H9 (cell line): ENCODE results near the gene PSMB7. TPM values are rescaled to one million over a fixed set of nuclear protein-coding genes. Genes with fewer than 3 reads are reported as not detected.

Source experiments
- DNase-seq: peaks from one replicate; pipeline ENCODE4 v3.0.0-alpha.2; 2017
- H2AFZ ChIP-seq: one replicate; pipeline ENCODE4 v1.6.1; 2013; ENCODE audit warnings: mild to moderate bottlenecking, low read length, control low read depth, moderate library complexity
- H2AK5ac ChIP-seq: 2 replicates; pipeline ENCODE4 v1.6.1; 2013; ENCODE audit warnings: low read length, control low read depth, mixed read lengths; ENCODE audit not compliant: insufficient read length
- H2BK120ac ChIP-seq: one replicate; pipeline ENCODE4 v1.6.1; 2013; ENCODE audit warnings: low read depth, mild to moderate bottlenecking, low read length, control low read depth, inconsistent platforms; ENCODE audit not compliant: poor library complexity, severe bottlenecking
- H2BK12ac ChIP-seq: 2 replicates; pipeline ENCODE4 v1.6.1; 2013; ENCODE audit warnings: low read length, control low read depth, mixed read lengths, low read depth; ENCODE audit not compliant: insufficient read length
- H2BK15ac ChIP-seq: 2 replicates; pipeline ENCODE4 v1.6.1; 2013; ENCODE audit warnings: low read depth, low read length, control low read depth
- H2BK20ac ChIP-seq: one replicate; pipeline ENCODE4 v1.6.1; 2013; ENCODE audit warnings: low read depth, mild to moderate bottlenecking, low read length, control low read depth, inconsistent platforms; ENCODE audit not compliant: poor library complexity, severe bottlenecking
- H2BK5ac ChIP-seq: 2 replicates; pipeline ENCODE4 v1.6.1; 2013; ENCODE audit warnings: low read length, control low read depth, mixed read lengths; ENCODE audit not compliant: insufficient read length
- H3K14ac ChIP-seq: 2 replicates; pipeline ENCODE4 v1.6.1; 2013; ENCODE audit warnings: low read length, control low read depth; ENCODE audit not compliant: insufficient read depth
- H3K18ac ChIP-seq: 2 replicates; pipeline ENCODE4 v1.6.1; 2013; ENCODE audit warnings: low read depth, mild to moderate bottlenecking, mixed read lengths, low read length, control low read depth; ENCODE audit not compliant: insufficient read length
- H3K23ac ChIP-seq: 2 replicates; pipeline ENCODE4 v1.6.1; 2013; ENCODE audit warnings: low read length, control low read depth, mixed read lengths, low read depth; ENCODE audit not compliant: insufficient read length
- H3K23me2 ChIP-seq: 2 replicates; pipeline ENCODE4 v1.6.1; 2013; ENCODE audit warnings: low read depth, mild to moderate bottlenecking, mixed read lengths, low read length, control low read depth; ENCODE audit not compliant: insufficient read length, poor library complexity, severe bottlenecking
- H3K27ac ChIP-seq: 2 replicates; pipeline ENCODE4 v1.5.1; 2013; ENCODE audit warnings: low read length, control low read depth, mixed read lengths, low read depth; ENCODE audit not compliant: insufficient read length
- H3K27me3 ChIP-seq: 2 replicates; pipeline ENCODE4 v1.6.1; 2013; ENCODE audit warnings: low read length, control low read depth, inconsistent platforms; ENCODE audit not compliant: insufficient read depth
- H3K4ac ChIP-seq: 2 replicates; pipeline ENCODE4 v1.6.1; 2013; ENCODE audit warnings: low read depth, mild to moderate bottlenecking, control low read depth, inconsistent platforms, low read length, moderate library complexity
- H3K4me1 ChIP-seq: 2 replicates; pipeline ENCODE4 v1.6.1; 2013; ENCODE audit warnings: low read length, control low read depth, inconsistent platforms; ENCODE audit not compliant: insufficient read depth
- H3K4me2 ChIP-seq: 2 replicates; pipeline ENCODE4 v1.6.1; 2013; ENCODE audit warnings: low read length, control low read depth, mixed read lengths; ENCODE audit not compliant: insufficient read length, insufficient read depth
- H3K56ac ChIP-seq: 2 replicates; pipeline ENCODE4 v1.6.1; 2013; ENCODE audit warnings: low read depth, mild to moderate bottlenecking, mixed read lengths, low read length, control low read depth; ENCODE audit not compliant: insufficient read length
- H3K79me1 ChIP-seq: 2 replicates; pipeline ENCODE4 v1.6.1; 2013; ENCODE audit warnings: low read depth, mild to moderate bottlenecking, moderate library complexity, low read length, control low read depth, inconsistent platforms; ENCODE audit not compliant: insufficient read depth, poor library complexity, severe bottlenecking
- H3K79me2 ChIP-seq: 2 replicates; pipeline ENCODE4 v1.6.1; 2013; ENCODE audit warnings: low read length, control low read depth, inconsistent platforms; ENCODE audit not compliant: insufficient read depth
- H3K9ac ChIP-seq: 2 replicates; pipeline ENCODE4 v1.6.1; 2013; ENCODE audit warnings: low read length, control low read depth, mixed read lengths; ENCODE audit not compliant: insufficient read length; ENCODE audit errors: extremely low read depth
- H3K9me3 ChIP-seq: one replicate; pipeline ENCODE4 v1.6.1; 2013; ENCODE audit warnings: low read depth, low read length, inconsistent platforms; ENCODE audit not compliant: control insufficient read depth
- H3T11ph ChIP-seq: one replicate; pipeline ENCODE4 v1.6.1; 2013; ENCODE audit warnings: mild to moderate bottlenecking, low read length, control low read depth, inconsistent platforms
- H4K20me1 ChIP-seq: one replicate; pipeline ENCODE4 v1.6.1; 2013; ENCODE audit not compliant: control insufficient read depth, insufficient read length, insufficient read depth
- H4K5ac ChIP-seq: 2 replicates; pipeline ENCODE4 v1.6.1; 2013; ENCODE audit warnings: low read depth, mild to moderate bottlenecking, mixed read lengths, low read length, control low read depth; ENCODE audit not compliant: insufficient read length
- H4K8ac ChIP-seq: replicated peaks from 2 replicates; pipeline ENCODE4 v1.6.1; 2013; ENCODE audit warnings: low read length, control low read depth, mixed read lengths, low read depth; ENCODE audit not compliant: insufficient read length
- H4K91ac ChIP-seq: 2 replicates; pipeline ENCODE4 v1.6.1; 2013; ENCODE audit warnings: low read depth, mild to moderate bottlenecking, moderate library complexity, mixed read lengths, low read length, control low read depth; ENCODE audit not compliant: insufficient read length
- H3K27ac Mint-ChIP-seq, 3 experiments: 2 replicates in 2 of 3; 3 replicates in 1 of 3; pipeline ENCODE4 v1.8.0; 2020 to 2021; ENCODE audit warnings: mixed read lengths in 3 of 3, mild to moderate bottlenecking in 1 of 3, moderate library complexity in 1 of 3
- H3K27me3 Mint-ChIP-seq: 2 replicates; pipeline ENCODE4 v1.8.0; 2021; ENCODE audit warnings: low read depth, mild to moderate bottlenecking, moderate library complexity, mixed read lengths
- H3K36me3 Mint-ChIP-seq, 3 experiments: 2 replicates in 2 of 3; 3 replicates in 1 of 3; pipeline ENCODE4 v1.8.0; 2020 to 2021; ENCODE audit warnings: low read depth in 3 of 3, mixed read lengths in 3 of 3; ENCODE audit not compliant: insufficient read depth in 1 of 3
- H3K4me1 Mint-ChIP-seq, 2 experiments: 2 replicates each; pipeline ENCODE4 v1.8.0; 2020; ENCODE audit warnings: mixed read lengths in 2 of 2
- H3K4me3 Mint-ChIP-seq, 2 experiments: 2 replicates in 1 of 2; 3 replicates in 1 of 2; pipeline ENCODE4 v1.8.0; 2020 to 2021; ENCODE audit warnings: mild to moderate bottlenecking in 2 of 2, mixed read lengths in 2 of 2, moderate library complexity in 1 of 2
- H3K9me3 Mint-ChIP-seq, 2 experiments: 2 replicates in 1 of 2; 3 replicates in 1 of 2; pipeline ENCODE4 v1.8.0; 2020; ENCODE audit warnings: mild to moderate bottlenecking in 2 of 2, mixed read lengths in 2 of 2, moderate library complexity in 1 of 2
- WGBS: extraction: QIAGEN DNeasy Blood & Tissue Kit; methylation state at CpG from one replicate; pipeline ENCODE4 v1.1.7; 2013; ENCODE audit warnings: missing lambda C conversion rate, low lambda C conversion rate, mixed read lengths; ENCODE audit not compliant: insufficient read length; ENCODE audit errors: extremely low coverage; 5-methylcytosine and 5-hydroxymethylcytosine counted together
- total RNA-seq: library from RNA; stranded (reverse); gene quantifications from 2 replicates; pipeline ENCODE4 v1.2.1, GENCODE V29; 2021
- TF ChIP-seq, protein P1 (sequence below): fragments of 200-600 bp; sonication (generic); conservative IDR thresholded peaks from 3 replicates; pipeline ENCODE4 v1.8.0; 2021; ENCODE audit warnings: antibody characterized with exemption, mild to moderate bottlenecking

The PSMB7 gene
- total RNA-seq, 1 experiment from 2014 or later = 209 TPM

DNA sequence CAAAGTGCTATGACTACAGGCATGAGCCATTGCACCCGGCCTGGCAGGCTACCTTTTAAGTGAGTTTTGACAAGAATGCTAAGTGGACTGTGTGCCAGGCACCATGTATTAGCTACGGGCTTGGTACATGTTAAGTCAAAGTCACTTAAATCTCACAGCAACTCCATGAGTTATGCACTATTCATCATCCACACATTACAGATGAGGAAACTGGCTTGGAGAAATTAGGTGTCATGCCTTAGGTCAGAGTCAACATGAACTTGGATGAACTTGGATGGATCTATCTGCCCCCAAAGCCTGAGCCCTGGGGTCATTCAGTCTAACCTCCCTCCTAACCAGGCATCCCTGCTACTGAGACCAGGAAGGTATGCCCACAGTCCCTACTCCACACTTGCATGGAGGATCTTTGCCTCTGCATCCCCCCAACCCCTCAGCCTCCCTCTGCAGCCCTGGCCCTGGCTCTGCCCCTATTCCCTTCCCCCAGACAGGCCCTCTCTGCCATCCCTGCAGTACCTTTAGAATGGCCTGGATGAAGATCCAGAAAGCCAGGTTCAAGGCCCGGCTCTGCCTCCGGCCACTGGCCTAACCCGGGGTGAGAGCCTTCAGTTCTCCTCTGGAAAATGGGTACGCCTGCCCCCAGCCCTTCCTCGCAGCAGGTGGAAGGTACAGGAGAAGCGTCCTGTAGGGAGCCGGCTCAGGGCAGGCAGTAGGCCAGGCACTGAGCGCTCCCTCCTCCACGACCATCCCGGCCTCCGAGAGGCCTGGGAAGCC is 34.3 kb upstream of the PSMB7 start:
- Histone ChIP-seq H3K27me3 (peaks cover 12% of the 10 kb centered on the region), H4K91ac (no peak overlapping the region), H3K14ac (no peak overlapping the region), H3K79me2 (no peaks in the 10 kb centered on the region), H2BK5ac (no peak overlapping the region), H3K9ac (no peak overlapping the region), H2AK5ac (no peak overlapping the region), H3K56ac (no peak overlapping the region), H3K18ac (no peak overlapping the region), H2BK120ac (no peak overlapping the region), H2AFZ (no peak overlapping the region), H2BK20ac (no peak overlapping the region), H3K4ac (no peak overlapping the region), H4K8ac (no peak overlapping the region), H2BK12ac (no peak overlapping the region), H3T11ph (no peak overlapping the region), H3K4me1 (no peaks in the 10 kb centered on the region; the same call in 1 of the 2 replicates), H3K4me2 (no peak overlapping the region), H3K27ac (no peak overlapping the region), H3K79me1 (no peaks in the 10 kb centered on the region), H3K9me3 (no peaks in the 10 kb centered on the region), H3K23me2 (peaks cover 5% of the 10 kb centered on the region), H3K23ac (no peak overlapping the region), H2BK15ac (no peak overlapping the region), H4K5ac (no peak overlapping the region), H4K20me1 (no peaks in the 10 kb centered on the region)
- H3K27ac Mint-ChIP-seq = peak overlapping the region in 1 of 3 experiments; percentile 23; a peak in 1 of 7 replicates
- H3K4me1 Mint-ChIP-seq = peaks cover 13 to 22% of the 10 kb centered on the region in 2 experiments
- peaks cover 33% of the 10 kb centered on the region for H3K27me3 Mint-ChIP-seq
- no peaks in the 10 kb centered on the region for H3K36me3 Mint-ChIP-seq
- no peaks in the 10 kb centered on the region; a peak in 1 of 5 replicates for H3K9me3 Mint-ChIP-seq
- peak overlapping the region in 1 of 2 experiments; percentile 25; a peak in 1 of 5 replicates for H3K4me3 Mint-ChIP-seq
- WGBS = no CpG with 5 or more reads among the region's 13 CpGs
- DNase-seq = no peak
- TF ChIP-seq, protein P1, sequence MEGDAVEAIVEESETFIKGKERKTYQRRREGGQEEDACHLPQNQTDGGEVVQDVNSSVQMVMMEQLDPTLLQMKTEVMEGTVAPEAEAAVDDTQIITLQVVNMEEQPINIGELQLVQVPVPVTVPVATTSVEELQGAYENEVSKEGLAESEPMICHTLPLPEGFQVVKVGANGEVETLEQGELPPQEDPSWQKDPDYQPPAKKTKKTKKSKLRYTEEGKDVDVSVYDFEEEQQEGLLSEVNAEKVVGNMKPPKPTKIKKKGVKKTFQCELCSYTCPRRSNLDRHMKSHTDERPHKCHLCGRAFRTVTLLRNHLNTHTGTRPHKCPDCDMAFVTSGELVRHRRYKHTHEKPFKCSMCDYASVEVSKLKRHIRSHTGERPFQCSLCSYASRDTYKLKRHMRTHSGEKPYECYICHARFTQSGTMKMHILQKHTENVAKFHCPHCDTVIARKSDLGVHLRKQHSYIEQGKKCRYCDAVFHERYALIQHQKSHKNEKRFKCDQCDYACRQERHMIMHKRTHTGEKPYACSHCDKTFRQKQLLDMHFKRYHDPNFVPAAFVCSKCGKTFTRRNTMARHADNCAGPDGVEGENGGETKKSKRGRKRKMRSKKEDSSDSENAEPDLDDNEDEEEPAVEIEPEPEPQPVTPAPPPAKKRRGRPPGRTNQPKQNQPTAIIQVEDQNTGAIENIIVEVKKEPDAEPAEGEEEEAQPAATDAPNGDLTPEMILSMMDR = no peak
